GM12878 (cell line): Measurements from ENCODE around the gene PALD1. TPM values are rescaled to one million over a fixed set of nuclear protein-coding genes. Genes with fewer than 3 reads are reported as not detected.
A peak's percentile ranks its signal among the peaks of the same experiment; 100 is the strongest.

Source experiments
- ATAC-seq: fragments of 200-7000 bp; cut with Tn5 transposase; 3 replicates; pipeline ENCODE4 v1.9.1; 2020; ENCODE audit warnings: mild to moderate bottlenecking, moderate library complexity
- BruUV-seq: library from RNA; stranded (reverse); fragments of 400-500 nt; replicated peaks from 2 replicates; lab custom pipeline; 2021; lab: Mats Ljungman, UMichigan
- CTCF ChIA-PET: fragments of 300-600 bp; sonication (Branson Sonifier 250); formaldehyde crosslinking; extraction: SDS; loops from one replicate; lab custom pipeline; 2021; ENCODE audit warnings: inconsistent platforms; lab: Yijun Ruan, JAX
- POLR2A ChIA-PET: fragments of 350-600 bp; formaldehyde crosslinking; extraction: SDS; loops from one replicate; lab custom pipeline; 2021; ENCODE audit warnings: inconsistent platforms; lab: Charles Lee
- RAD21 ChIA-PET: fragments of 300-600 bp; sonication (Branson Sonifier 250); formaldehyde crosslinking; loops from one replicate; lab custom pipeline; 2023; ENCODE audit warnings: antibody characterized with exemption; ENCODE audit not compliant: unreplicated experiment; lab: Charles Lee
- SMC1A ChIA-PET: fragments of 300-600 bp; sonication (Branson Sonifier 250); formaldehyde crosslinking; loops from one replicate; lab custom pipeline; 2023; ENCODE audit not compliant: unreplicated experiment, uncharacterized antibody; lab: Charles Lee
- DNase-seq: peaks from one replicate; pipeline ENCODE4 v3.0.0-alpha.2; 2011; ENCODE audit warnings: low read depth, low spot score
- FAIRE-seq: peaks from 3 replicates; lab custom pipeline; 2011; peaks lifted over from hg19 to GRCh38; lab: Jason Lieb, UNC
- H2AFZ ChIP-seq: 2 replicates; pipeline ENCODE4 v1.6.0; 2011; ENCODE audit warnings: low read depth, low read length, control low read depth; ENCODE audit not compliant: control insufficient read depth
- H3K27ac ChIP-seq: 2 replicates; pipeline ENCODE4 v1.5.1; 2011; ENCODE audit warnings: control low read depth; ENCODE audit not compliant: control insufficient read depth, insufficient read depth
- H3K27me3 ChIP-seq, 2 experiments: replicated peaks in 1 of 2; 2 replicates each; pipeline versions ENCODE4 v1.6.0 to v1.6.1; 2011; ENCODE audit warnings: low read length in 1 of 2; ENCODE audit not compliant: control insufficient read depth in 2 of 2, insufficient read depth in 2 of 2
- H3K36me3 ChIP-seq, 2 experiments: 2 replicates each; pipeline ENCODE4 v1.5.1; 2011; ENCODE audit warnings: low read length in 1 of 2; ENCODE audit not compliant: control insufficient read depth in 2 of 2, insufficient read depth in 2 of 2
- H3K4me1 ChIP-seq: 2 replicates; pipeline ENCODE4 v1.6.1; 2011; ENCODE audit warnings: mild to moderate bottlenecking, low read length, moderate library complexity, mixed read lengths; ENCODE audit not compliant: control insufficient read depth, insufficient read depth
- H3K4me2 ChIP-seq: 2 replicates; pipeline ENCODE4 v1.6.0; 2011; ENCODE audit warnings: control low read depth; ENCODE audit not compliant: control insufficient read depth, insufficient read depth
- H3K4me3 ChIP-seq: fragments of 200-600 bp; sonication (generic); 2 replicates; pipeline ENCODE4 v1.5.1; 2016
- H3K79me2 ChIP-seq: 2 replicates; pipeline ENCODE4 v1.6.0; 2011; ENCODE audit warnings: low read length; ENCODE audit not compliant: control insufficient read depth, insufficient read depth
- H3K9ac ChIP-seq: 2 replicates; pipeline ENCODE4 v1.8.0; 2011; ENCODE audit warnings: low read length, control low read depth, mixed read lengths; ENCODE audit not compliant: control insufficient read depth, insufficient read depth
- H3K9me3 ChIP-seq: replicated peaks from 3 replicates; pipeline ENCODE4 v1.5.1; 2011; ENCODE audit warnings: mild to moderate bottlenecking, low read length; ENCODE audit not compliant: control insufficient read depth, insufficient read depth
- H4K20me1 ChIP-seq: 2 replicates; pipeline ENCODE4 v1.6.0; 2011; ENCODE audit not compliant: control insufficient read depth, insufficient read depth
- ASH2L ChIP-seq: fragments of 300-600, 200-600 bp; sonication (generic); IDR thresholded peaks from 2 replicates; pipeline ENCODE4 v1.6.1; 2017; ENCODE audit warnings: low read depth, mild to moderate bottlenecking, borderline replicate concordance
- CHD2 ChIP-seq: IDR thresholded peaks from 2 replicates; pipeline ENCODE4 v1.6.1; 2011; ENCODE audit warnings: low read depth, low read length, improper control_type of control experiment, borderline replicate concordance
- NFIC ChIP-seq: IDR thresholded peaks from 2 replicates; pipeline ENCODE4 v1.6.1; 2012; ENCODE audit warnings: low read depth, mild to moderate bottlenecking, inconsistent platforms, low read length, moderate library complexity
- NKRF ChIP-seq: fragments of 450-650 bp; conservative IDR thresholded peaks from 2 replicates; pipeline ENCODE4 v1.6.1; 2017; ENCODE audit warnings: mild to moderate bottlenecking, moderate library complexity
- ZNF217 ChIP-seq: fragments of 450-650 bp; IDR thresholded peaks from 2 replicates; pipeline ENCODE4 v1.6.1; 2017; ENCODE audit warnings: antibody characterized with exemption, mild to moderate bottlenecking
- WGBS: methylation state at CpG from one replicate; pipeline ENCODE4 v1.1.6; 2016; ENCODE audit warnings: low lambda C conversion rate; ENCODE audit not compliant: insufficient replicate concordance, insufficient coverage; ENCODE audit errors: missing lambda C conversion rate; 5-methylcytosine and 5-hydroxymethylcytosine counted together
- in situ Hi-C: fragments of 300-500 bp; cut with MboI; formaldehyde crosslinking; loops from 9 replicates; pipeline ENCODE4 v1.14.3; 2018; ENCODE audit warnings: mixed read lengths
- intact Hi-C: fragments of 100-400 bp; cut with micrococcal nuclease; formaldehyde crosslinking; loops from one replicate; pipeline ENCODE4 v1.14.2; 2022; ENCODE audit not compliant: unreplicated experiment
- polyA plus RNA-seq, 11 experiments: library from polyadenylated mRNA; depleted of rRNA in 4 of 11; unstranded in 6 of 11; stranded (reverse) in 5 of 11; fragments of >200 nt; fragmentation: Nextera tagmentation in 4 of 11; fragmentation: Illumina TruSeq in 1 of 11; extraction: Ambion mirVana in 4 of 11; extraction: Trizol in 1 of 11; gene quantifications; 1 replicate in 1 of 11; 2 replicates in 10 of 11; pipeline versions ENCODE4 v1.2.1 to v1.2.3, GENCODE V29; 2011 to 2016; ENCODE audit warnings: inconsistent platforms in 2 of 11, missing spikeins in 2 of 11, low read depth in 1 of 11
- total RNA-seq, 4 experiments: library from RNA; depleted of rRNA in 3 of 4; stranded (reverse); fragments of >200 nt in 3 of 4; fragmentation: Illumina TruSeq in 1 of 4; extraction: Trizol in 1 of 4; gene quantifications; 2 replicates each; pipeline versions ENCODE4 v1.2.1 to v1.2.3, GENCODE V29; 2013 to 2021
- TF ChIP-seq, protein P1 (sequence below): fragments of 450-650 bp; IDR thresholded peaks from 2 replicates; pipeline ENCODE4 v1.6.1; 2017; ENCODE audit warnings: mild to moderate bottlenecking, moderate library complexity

PALD1 gene
- total and polyA plus RNA-seq, 10 of the 15 experiments (the other 5 are each of a cell fraction or from before 2014, with no cell fraction given) = 0.43 to 20.9 (median 9.0) TPM

DNA sequence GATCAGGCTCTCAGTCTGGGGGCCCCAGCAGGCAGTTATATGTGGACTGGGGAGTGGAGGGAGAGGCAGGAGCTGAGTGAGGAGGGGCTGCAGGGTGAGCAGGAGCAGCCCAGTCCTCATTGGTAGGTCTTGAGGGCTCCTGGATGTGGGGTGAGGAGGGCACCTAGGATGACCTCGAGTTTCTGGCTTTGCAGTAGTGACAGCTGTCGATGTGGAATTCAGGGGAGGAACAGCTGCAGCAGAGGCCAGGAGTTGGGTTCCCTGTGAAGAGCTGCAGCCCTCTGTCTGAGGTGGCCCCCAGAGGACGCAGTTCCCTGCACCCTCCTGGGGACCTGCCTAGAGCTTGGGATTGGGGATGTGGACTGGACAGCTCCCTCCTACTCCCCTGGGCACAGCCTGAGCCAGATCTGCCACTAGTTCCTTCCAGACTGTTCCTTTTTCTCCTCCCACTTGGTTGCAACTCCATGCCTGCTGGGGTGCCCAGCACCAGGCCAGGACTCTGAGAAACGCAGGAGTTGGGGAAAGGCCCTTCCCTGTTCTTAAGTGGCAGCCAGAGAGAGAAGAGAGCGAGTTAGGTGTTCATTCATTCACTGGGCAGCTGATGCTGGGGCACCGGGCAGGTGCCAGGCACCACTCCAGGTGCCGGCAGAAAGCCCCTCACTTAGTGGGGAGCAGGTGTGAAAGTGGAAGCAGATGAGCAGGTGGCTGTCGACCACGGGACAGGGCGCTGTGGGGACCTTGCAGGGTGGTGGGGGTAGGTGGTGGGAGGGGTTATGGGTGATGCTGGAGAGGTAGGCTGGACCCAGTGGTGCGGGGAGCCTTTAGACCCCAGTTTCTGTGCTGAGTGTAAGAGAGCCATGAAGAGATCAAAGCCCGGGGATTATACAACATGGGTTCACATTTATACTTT, 66.1 kb downstream of the PALD1 start:
- no peaks in the 10 kb centered on the region for H3K9me3 ChIP-seq
- H3K4me2 ChIP-seq = no peak overlapping the region
- 37% methylated on average over 10 of the region's 12 CpGs for WGBS
- H3K4me3 ChIP-seq = no peak overlapping the region
- no peaks in the 10 kb centered on the region; a peak in 2 of 4 replicates for H3K36me3 ChIP-seq
- no peak overlapping the region for H3K9ac ChIP-seq
- no peaks in the 10 kb centered on the region for H3K27me3 ChIP-seq
- intact Hi-C loops = no loop called here
- H2AFZ ChIP-seq = no peak overlapping the region
- RAD21 ChIA-PET = interaction anchor here (0.8 to 2.0 kb wide), 2 partner anchors 24 to 83 kb away, joined by 4 to 15 read pairs; no protein-coding TSS in a partner anchor
- H3K27ac ChIP-seq = no peak overlapping the region
- CTCF ChIA-PET = interaction anchor here (1.5 to 7.6 kb wide), 4 partner anchors 14 to 214 kb away, joined by 4 to 74 read pairs (median 6); no protein-coding TSS in a partner anchor
- no peaks in the 10 kb centered on the region for H4K20me1 ChIP-seq
- no peak for ATAC-seq
- BruUV-seq = TSS peak; percentile 50
- no peaks in the 10 kb centered on the region for H3K4me1 ChIP-seq
- SMC1A ChIA-PET = interaction anchor here (1.0 to 2.0 kb wide), 3 partner anchors 79 to 214 kb away, joined by 3 to 11 read pairs (median 4); no protein-coding TSS in a partner anchor
- H3K79me2 ChIP-seq = no peaks in the 10 kb centered on the region
- in situ Hi-C loops = loop anchor here (5.0 kb wide), 1 partner anchor 218 kb away; no protein-coding TSS in a partner anchor
- FAIRE-seq = no peak
- POLR2A ChIA-PET = no interaction called here
- no peak for TF ChIP-seq ZNF217
- no peak for TF ChIP-seq NKRF
- no peak for TF ChIP-seq CHD2
- no peak for TF ChIP-seq NFIC
- TF ChIP-seq ASH2L = no peak
- TF ChIP-seq, protein P1, sequence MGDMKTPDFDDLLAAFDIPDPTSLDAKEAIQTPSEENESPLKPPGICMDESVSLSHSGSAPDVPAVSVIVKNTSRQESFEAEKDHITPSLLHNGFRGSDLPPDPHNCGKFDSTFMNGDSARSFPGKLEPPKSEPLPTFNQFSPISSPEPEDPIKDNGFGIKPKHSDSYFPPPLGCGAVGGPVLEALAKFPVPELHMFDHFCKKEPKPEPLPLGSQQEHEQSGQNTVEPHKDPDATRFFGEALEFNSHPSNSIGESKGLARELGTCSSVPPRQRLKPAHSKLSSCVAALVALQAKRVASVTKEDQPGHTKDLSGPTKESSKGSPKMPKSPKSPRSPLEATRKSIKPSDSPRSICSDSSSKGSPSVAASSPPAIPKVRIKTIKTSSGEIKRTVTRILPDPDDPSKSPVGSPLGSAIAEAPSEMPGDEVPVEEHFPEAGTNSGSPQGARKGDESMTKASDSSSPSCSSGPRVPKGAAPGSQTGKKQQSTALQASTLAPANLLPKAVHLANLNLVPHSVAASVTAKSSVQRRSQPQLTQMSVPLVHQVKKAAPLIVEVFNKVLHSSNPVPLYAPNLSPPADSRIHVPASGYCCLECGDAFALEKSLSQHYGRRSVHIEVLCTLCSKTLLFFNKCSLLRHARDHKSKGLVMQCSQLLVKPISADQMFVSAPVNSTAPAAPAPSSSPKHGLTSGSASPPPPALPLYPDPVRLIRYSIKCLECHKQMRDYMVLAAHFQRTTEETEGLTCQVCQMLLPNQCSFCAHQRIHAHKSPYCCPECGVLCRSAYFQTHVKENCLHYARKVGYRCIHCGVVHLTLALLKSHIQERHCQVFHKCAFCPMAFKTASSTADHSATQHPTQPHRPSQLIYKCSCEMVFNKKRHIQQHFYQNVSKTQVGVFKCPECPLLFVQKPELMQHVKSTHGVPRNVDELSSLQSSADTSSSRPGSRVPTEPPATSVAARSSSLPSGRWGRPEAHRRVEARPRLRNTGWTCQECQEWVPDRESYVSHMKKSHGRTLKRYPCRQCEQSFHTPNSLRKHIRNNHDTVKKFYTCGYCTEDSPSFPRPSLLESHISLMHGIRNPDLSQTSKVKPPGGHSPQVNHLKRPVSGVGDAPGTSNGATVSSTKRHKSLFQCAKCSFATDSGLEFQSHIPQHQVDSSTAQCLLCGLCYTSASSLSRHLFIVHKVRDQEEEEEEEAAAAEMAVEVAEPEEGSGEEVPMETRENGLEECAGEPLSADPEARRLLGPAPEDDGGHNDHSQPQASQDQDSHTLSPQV = no peak
- DNase-seq = no peak
